Measurements from ENCODE around the gene TTLL11.

TTLL11 gene

DNA sequence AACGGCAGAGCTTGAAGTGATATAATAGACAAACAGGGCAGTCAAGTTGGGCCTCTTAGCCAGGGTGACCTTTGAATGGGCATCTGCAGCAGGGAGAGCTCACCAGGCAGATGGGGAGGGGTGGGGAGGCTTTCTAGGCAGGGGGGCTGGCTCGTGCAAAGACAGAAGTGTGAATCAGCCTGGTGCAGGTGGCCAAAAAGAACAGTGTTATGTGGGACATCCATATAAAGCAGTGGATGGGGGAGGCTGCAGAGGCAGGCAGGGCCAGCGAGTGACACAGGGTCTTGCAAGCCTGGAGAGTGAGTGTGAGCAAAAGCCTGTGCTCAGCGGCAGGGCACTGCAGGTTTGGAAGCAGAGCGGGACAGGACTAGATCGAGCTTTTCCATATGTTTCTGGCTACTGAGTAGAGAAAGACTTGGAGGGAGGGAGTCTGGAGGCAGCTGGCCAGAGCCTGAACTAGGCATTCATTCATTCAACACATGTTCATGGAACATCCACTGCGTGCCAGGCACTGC is 14.2 kb upstream of the TTLL11 start:
- no peak for DNase-seq

DNA sequence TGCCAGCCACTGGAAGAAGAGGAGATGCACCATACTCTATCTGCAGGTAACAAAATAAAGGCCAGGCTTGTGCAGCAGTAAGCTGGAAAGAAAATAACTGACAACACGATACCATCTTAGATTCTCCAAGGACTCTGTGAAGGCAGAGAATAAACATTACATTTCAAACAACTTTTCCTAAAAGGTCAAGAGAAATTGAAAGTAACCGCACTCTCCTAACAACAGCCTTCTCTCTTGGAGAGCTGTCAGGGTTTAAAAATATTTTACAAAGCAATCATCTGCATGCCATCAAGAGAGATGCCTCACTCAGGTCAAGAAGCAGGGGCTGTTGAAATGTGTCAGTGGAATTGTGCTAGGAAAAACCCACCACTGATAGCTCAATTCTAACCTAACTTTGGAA is 13.5 kb upstream of the TTLL11 start:
- DNase-seq, result no peak

DNA sequence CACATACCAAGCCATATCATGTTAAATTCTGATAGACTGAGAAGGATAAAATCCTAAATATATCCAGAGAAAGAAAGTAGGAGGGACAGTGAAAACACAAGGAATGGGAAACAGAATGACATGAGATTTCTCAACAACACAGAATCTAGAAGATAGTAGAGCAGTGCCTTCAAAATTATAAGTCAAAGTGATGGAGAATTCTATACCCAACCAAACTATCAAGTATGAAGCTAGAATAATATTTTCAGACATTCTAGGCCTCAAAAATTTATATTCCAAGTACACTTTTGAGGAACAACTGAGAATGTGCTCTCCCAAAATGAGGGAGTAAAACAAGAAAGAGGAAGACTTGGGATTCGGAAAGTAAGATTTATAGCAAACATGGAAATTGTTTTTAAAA is 10.9 kb upstream of the TTLL11 start:
- DNase-seq, result no peak

DNA sequence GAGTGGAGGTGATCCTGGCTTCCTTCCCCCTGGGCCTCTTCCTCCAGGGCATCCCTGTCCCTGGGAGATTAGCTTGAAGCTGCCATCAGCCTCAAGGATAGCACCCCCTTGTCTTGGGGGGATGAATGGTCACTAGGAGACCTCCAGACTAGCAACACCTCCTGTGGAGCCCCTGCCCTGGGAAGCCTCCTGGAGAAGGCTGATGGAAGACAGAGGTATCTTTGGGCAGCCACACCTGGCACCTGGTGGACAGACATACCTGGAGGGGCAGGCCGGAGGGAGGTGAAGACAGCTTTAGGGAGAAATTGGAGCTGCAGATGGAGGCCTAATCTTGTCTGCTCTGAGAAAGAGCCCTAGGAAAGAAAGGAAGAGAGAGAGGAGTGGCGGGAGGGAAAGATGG is 9.0 kb upstream of the TTLL11 start:
- no peak for DNase-seq

DNA sequence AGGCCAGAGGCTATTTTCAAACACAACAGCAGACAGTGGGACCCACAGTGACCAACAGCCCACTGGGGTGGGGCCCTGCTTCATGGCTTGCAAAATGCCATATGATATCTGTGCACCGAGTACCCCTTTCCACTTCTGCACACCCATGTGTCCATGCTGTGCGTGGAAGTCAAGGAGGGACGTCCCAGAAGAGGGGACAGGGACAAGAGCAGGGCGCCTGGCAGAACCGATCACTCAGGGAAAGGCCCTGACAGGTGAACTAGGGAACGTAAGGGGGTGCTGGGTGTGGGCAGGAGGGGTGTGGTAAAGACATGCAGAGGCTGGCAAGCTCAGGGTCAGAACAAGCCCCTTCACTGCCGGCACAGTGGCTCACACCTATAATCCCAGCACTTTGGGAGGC is 7.6 kb upstream of the TTLL11 start:
- no peak for DNase-seq

DNA sequence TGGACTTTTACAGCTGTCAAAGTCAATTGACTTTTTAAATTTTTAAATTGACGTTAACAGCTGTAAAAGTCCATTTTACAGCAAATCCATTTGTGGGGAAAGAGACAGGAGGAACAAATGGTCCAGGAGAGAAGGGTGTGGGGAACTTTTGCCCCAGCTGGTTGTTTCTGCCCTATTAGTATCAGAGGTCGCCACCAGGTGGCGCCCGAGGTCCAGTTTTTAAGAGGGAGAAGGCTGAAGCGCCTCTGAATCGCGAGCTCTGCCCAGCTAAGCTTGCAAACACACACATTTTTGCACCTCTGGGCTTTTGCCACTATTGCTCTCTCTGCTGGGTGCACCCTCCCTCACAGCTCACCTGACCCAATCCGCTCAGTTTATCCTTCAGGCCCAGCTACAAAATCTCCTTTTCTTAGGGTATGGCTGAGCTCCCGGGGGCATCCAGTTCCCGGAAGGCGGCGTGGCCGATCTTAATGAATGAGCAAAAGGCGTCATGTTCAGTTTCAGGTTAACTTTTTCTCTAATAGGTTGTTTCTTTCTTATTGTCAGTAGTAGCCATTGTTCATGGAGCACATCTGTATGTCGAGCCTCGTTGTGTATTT is 6.3 kb upstream of the TTLL11 start:
- peak; percentile 79 for DNase-seq

DNA sequence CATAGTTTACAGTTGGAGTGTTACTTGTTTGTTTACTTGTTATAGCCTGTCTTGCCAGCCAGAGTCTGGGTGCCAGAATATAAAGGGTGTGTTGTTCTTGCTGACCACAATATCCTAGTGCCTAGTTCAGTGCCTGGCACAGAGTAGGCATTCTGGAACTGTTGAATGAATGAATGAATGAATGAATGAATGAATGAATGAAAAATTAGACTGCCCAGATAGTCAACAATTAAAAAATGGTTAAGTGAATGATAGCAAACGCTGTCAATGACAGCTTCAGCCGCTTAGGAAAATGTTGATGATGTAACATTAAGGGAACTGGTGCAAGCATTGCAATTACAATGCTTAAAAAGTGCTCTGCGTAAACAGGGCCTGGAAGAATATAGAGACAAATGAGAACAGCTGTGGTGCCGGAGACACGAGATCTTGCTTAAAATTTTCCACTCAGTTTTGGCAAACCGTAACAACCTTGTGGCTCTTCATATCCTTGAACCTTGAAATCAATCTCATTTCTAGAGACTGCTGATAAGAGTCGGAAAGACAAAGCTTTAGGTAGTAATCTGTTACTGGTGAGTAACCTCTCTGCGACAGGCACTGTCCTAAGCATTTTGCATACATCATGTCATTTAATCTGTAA is 4.7 kb upstream of the TTLL11 start:
- DNase-seq, result no peak

DNA sequence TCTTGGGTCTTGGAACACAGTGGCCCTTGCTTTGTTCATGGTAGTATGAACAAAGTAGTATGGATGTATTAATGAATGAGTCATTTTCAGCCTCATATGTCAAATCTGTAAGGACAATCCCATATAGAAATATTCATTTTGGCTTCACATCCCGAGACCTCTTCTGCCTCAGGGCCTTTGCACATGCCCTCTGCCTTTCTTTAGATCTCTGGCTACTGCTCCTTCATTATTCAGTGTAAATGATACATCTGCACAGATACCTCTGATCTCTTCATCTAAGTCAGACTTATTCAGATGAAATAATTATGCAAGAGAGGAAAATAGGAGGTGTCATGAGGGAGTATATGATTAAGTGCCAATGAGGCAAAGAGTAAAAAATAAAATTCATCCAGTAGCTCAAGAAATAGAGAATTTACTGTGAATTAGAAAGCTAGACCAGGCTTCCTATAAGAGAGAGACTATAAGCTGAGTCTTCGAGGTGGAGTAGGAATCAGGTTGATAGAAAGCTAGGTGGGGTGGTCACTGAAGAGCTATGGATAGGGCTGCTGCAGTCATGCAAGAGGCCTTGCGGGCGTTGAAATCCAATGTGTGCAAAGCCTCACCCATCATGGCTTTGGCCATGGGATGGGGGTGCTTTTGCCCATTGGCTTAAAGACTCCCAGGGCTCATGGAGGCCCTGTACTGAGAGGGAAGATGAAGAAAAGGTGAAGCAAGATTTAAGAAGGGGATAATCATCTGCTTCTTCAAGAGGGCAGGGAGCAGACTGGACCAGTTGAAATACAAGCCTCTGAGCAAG is 3.7 kb upstream of the TTLL11 start:
- no peak for DNase-seq

DNA sequence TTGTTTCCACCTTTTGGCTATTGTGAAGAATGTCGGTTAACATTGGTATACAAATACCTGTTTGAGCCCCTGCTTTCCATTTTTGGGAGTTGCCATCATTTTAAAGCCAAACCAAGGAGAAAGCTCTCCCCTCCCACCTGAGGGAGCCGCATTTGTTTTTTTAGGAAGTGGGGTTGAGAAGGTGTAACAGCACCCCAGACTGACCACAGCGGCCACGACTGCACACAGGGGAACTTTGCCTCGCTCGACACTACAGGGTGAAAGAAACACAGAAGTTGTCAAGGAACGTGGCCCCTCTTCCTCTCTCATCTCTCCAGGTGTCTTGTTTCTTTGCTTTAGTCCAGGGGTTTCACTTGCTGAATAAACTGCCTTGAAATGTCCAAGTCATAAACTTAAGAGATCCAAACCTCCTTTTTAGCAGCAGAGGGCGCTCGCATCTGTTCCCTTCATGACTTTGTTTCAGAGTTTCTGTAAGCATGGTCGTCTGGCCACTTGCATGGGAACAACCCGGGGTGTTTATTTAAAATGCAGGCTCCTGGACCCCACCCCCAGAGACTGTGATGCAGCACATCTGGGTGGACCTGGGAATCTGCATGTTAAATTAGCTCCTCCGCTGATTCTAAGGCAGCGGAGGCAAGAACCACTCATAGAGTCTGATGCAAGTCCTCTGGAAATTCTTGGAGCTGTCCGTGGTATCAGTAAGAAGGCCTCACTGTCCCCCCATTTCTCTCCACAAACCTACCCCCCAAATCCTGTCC is 2.1 kb upstream of the TTLL11 start:
- DNase-seq, result peak; percentile 62

DNA sequence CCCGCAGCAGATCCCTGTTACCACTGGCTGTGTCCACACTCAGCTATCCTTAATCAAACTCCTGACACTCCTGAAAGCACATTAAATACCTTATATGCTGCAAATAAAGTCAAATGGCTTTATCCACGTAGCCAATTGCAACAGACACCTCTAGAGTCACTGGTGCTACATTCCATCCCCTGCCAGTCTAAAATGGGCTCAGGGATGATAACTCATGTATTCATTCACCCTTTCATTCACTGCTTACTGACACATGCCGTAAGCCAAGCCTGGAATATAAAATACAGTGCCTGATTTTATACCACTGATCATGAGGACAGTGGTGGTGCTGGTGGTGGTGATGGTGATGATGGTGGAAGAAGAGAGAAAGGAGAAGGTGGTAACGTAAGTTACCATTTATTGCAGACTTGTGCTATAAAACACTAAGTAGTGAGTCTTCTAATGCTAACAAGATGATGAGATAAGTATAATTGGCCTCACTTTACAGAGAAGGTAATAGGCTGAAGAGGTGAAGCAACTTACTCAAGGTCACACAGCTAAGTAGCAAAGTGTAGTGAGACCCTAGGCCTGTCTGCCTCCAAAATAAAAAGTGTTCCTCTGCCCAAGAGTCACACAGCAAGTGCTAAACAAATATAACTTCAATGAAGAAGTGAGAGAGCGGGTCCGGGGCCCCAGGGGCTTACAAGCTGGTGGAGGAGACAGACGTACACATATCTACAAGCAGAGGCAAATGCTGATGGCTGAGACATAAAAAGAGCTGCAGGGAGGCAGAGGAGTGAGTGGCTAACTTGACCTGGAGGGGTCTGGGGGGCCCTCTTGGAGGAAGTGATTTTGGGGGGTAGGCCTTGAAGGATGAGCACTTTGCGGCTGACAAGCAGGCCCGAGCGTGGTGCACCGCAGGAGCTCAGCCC is 1.2 kb downstream of the TTLL11 start:
- no peak for DNase-seq

DNA sequence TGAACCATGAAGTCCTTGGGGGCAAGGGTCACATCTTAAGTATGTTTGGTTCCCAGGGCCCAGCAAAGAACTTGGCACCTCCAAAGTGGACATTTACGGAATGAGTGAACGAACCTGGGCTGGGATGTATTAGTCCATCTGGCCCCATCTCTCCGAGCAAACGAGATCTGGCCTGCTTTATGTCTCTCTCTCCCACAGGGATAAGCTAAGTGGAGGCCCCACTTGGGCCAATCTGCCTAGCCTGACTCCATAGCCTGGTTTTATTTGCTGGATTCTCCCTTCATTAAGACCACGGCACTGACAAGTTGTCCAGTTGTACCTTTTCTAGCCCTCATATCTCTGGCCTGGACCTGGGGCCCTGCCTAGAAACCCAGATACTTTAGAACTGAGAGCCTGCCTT is 2.1 kb downstream of the TTLL11 start:
- no peak for DNase-seq

DNA sequence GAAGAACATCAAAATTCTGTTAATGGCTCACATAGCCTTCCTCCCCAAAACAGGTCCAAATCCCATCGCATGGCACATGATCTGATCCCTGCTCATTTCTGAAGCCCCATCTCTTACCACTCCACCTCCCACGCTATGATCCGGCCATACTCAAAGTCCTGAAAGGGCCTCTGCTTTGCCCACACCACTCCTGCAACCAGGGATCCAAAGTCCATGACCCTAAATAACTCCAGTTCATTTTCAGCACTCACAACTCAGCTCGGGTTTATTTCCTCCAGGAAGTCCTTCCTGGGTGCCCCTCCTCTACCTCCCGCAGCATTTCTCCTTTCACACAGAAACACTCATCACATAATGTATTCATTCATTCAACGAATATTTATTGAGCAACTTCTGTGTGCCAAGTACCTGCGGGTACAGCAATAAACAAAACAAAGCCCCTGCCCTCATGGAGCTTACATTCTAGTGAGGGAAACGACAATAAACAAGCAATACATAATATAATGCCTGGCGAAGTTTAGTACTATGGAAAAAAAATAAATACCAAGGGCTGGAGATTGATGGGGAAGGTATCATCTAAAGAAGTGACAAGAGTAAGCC is 2.7 kb downstream of the TTLL11 start:
- DNase-seq, result no peak

DNA sequence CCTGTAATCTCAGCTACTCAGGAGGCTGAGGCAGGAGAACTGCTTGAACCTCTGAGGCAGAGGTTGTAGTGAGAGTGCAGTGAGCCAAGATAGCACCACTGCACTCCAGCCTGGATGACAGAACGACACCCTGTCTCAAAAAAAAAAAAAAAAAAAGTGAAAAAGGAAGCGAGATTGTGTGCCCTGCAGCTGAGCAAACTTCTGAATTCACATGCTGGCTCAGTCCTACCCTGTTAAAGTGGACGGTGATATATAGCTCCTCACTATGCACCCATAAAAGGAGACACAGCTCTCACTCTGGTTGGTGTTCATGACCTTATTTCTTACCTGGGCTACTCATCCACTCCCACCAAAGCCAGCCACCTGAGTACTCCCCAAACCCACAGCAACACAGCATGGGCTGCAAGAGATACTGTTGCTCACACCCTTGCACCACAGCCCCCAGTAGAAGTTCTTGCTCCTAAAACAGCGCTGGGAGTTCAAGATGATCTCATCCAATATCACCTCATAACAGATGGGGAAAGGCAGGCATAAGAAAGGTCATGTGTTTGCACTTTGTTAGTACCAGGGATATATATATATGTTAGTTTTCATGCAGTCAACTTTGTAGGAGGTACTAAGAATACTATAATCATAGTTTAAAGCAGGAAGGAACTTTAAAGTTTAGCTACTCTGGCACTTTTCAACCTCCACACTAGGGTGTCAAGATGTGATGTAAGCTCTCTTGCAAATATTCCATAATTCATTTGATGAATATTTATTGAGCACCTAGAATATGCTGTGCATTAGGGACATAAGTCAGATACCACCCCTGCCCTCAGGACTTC is 4.0 kb downstream of the TTLL11 start:
- DNase-seq, result no peak

DNA sequence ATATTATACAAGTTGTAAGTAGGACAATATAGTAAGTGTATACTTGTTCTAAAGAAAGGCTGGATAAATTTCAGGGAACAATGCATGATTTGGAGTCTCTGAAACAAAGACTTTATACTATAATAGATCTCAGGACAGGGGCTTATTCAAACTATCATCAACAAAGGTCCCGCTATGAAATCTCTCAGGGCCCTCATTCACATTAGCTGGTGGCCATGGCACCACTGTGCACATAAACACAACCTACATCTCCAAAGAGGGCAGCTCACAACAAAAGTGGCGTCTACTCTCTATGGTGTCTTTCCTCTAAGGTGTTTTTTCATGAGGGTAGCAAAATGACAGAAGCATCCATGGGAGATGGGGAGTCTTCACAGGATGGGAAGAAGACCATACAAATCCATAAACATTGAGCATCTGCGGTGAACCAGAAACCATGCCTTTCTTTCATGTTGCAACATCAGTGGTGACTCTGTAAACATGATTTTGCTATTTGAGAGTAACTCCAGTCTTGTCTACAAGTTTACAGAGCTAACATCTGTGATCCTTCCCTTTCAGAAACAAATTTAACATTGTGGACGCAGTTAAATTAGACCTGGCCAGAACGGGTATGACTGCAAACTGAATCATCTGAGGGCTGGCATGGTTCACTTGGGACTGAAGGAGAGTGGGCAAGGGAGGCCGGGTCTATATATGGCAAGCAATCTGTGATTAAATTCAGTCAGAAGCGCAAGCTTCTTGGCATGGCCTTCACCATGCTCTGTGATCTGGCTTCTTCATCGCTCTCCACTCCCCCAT is 5.5 kb downstream of the TTLL11 start:
- DNase-seq, result no peak

DNA sequence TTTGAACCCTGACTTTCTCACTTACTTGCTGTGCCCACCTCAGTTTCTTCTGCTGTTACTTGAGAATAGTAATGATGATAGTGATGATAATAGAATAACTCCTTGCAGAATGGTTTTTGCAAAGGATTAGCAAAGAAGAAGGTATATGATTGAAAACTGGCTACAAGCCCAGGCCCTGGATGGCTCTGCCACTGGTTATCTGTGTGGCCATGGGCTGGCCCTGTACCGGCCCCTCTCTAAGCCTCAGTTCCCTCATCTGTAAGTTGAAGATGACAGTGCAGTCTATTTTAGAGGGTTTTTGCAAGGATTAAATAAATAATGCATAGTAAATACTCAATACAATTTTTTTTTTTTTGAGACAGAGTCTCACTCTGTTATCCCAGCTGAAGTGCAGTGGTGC is 6.2 kb downstream of the TTLL11 start:
- DNase-seq, result no peak

DNA sequence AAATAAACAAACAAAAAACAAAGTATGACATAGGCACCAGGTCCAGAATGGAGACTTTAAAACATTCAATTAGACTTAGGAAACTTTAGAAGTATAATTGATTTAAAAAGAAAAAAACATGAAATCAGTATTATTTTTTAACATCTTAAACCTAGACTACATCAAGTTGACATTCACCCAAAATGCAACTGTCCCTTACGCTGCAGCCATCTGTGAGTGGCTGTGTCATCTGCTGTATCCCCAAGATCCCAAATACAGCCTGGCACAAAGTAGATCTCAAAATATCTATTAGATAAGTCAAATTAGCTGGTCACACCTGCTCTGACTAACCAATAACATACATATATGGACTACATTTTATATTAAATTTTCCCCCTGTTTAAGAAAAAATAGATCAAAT is 7.8 kb downstream of the TTLL11 start:
- no peak for DNase-seq

DNA sequence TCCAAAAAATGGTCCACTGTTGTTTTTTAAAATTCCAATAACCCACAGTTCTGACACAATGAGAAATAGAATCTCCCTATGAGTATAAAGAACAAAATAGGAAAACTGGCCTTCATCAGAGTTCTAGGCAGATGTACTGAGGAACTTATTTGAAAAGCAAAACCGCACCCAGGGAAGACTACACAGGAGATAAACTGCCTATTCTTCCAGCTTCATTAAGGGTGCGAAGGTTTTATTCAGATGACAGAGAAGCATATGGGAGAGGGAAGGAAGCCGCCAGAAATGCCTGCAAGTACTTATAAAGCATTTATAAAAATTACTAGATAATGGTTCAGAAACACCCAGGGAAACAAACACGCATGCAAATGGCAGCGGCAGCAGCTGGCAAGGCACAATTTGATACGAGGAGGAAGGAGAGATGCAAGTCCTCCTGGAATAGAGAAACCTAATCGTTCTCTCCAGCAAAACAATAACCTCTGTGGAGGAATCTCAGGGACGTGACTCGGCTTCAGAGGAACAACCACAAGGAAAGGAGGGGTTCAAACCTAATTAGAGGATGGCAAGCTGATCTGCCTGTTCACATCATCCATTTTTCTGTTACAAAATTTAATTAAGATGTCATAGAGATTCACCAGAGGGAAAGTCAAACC is 9.0 kb downstream of the TTLL11 start:
- DNase-seq, result no peak

DNA sequence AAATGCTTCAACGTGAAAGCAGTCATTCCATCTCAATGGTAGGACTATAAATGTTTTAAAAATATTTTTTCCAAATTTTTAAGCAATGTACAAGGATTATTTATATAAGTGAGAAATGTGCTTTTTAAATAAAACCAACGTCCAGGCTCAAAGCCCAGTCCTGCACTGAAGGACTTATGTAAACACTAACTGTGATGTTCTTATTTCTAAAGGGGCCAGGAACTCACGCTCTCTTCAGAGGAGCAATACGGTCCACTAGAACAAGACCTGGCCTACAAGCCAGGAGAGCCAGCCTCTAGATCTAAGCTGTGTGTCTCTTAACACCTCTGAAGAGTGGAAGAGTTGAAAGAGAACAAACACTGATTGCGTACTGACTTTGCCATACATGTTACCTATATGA is 12.1 kb downstream of the TTLL11 start:
- DNase-seq, result no peak

DNA sequence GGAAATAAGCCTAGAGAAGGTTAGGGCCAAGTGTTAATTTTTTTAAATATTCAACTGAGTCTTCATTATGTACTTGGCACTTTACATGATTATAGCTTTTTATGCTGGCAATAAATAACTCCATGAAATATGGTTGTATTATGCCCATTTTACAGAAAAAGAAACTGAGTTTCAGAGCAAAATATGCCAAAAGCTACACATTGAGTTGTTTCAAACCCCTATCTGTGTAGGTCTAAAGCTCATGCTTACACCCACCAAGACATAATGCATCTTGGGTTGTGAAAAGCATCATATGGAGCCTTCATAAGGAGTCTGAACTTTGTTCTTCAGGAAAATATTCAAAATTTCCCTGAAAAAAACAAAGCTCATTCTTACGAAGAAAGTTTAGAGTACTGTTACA is 14.6 kb downstream of the TTLL11 start:
- DNase-seq, result no peak

DNA sequence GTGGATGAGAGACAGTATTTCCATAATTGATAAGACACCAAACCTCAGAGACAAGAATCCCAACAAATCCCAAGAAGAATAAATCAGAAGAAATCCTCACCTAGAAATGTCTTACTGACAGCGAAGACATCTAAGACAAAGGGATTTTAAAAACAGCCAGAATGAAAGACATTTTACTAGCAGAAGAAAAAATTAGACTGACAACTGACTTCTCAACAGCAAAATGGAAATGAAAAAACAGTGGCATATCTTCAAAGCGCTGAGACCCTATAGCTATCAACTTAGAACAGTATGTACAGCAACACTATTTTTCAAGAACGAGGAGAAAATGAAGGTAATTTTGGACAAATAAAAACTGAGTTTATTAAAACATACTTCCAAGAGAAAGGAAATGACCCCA is 16.3 kb downstream of the TTLL11 start:
- no peak for DNase-seq
